Measurements from ENCODE around the gene TMEM86B.
"Not testable (repeated sequence)": the region's sequence is repeated elsewhere in the genome, so short reads cannot be mapped to it uniquely, and the experiment has no call there.

Gene TMEM86B

GRCh38 chr19:55240713-55241020 is 12.1 kb upstream of the TMEM86B start:
- no peak for DNase-seq

- DNase-seq, result no peak
Observed at GRCh38 chr19:55239004-55239403, 10.4 kb upstream of the TMEM86B start.

GRCh38 chr19:55238030-55238429 is 9.5 kb upstream of the TMEM86B start:
- DNase-seq, result no peak

GRCh38 chr19:55232986-55233385 is 4.4 kb upstream of the TMEM86B start:
- DNase-seq, result no peak

GRCh38 chr19:55232286-55232602 is 3.7 kb upstream of the TMEM86B start:
- DNase-seq, result no peak

GRCh38 chr19:55231391-55232285 is 3.1 kb upstream of the TMEM86B start:
- DNase-seq, result no peak

GRCh38 chr19:55230780-55231179 is 2.2 kb upstream of the TMEM86B start:
- no peak for DNase-seq

GRCh38 chr19:55230329-55230728 is 1.8 kb upstream of the TMEM86B start:
- no peak for DNase-seq

- DNase-seq, result no peak
Observed at GRCh38 chr19:55229789-55230182, 1.2 kb upstream of the TMEM86B start.

GRCh38 chr19:55229145-55229788 is 704 bp upstream of the TMEM86B start:
- no peak for DNase-seq

GRCh38 chr19:55228015-55228391 is 560 bp downstream of the TMEM86B start:
- DNase-seq, result no peak

GRCh38 chr19:55227241-55228014 is 1.1 kb downstream of the TMEM86B start:
- DNase-seq, result no peak

GRCh38 chr19:55226788-55227187 is 1.8 kb downstream of the TMEM86B start:
- no peak for DNase-seq

GRCh38 chr19:55226273-55226672 is 2.3 kb downstream of the TMEM86B start:
- DNase-seq, result no peak

GRCh38 chr19:55225415-55225958 is 3.1 kb downstream of the TMEM86B start:
- no peak for DNase-seq

GRCh38 chr19:55224679-55225414 is 3.7 kb downstream of the TMEM86B start:
- DNase-seq, result not testable (repeated sequence)

GRCh38 chr19:55224038-55224665 is 4.4 kb downstream of the TMEM86B start:
- no peak for DNase-seq

- no peak for DNase-seq
Observed at GRCh38 chr19:55223291-55224037, 5.1 kb downstream of the TMEM86B start.

GRCh38 chr19:55220525-55220924 is 8.0 kb downstream of the TMEM86B start:
- no peak for DNase-seq

GRCh38 chr19:55216461-55217198 is 11.9 kb downstream of the TMEM86B start:
- DNase-seq, result no peak

GRCh38 chr19:55213547-55213946 is 15.0 kb downstream of the TMEM86B start:
- DNase-seq, result no peak
